Measurements from ENCODE around the gene F13B. TPM values are rescaled to one million over a fixed set of nuclear protein-coding genes. Genes with fewer than 3 reads are reported as not detected.
"Not testable (repeated sequence)": the region's sequence is repeated elsewhere in the genome, so short reads cannot be mapped to it uniquely, and the experiment has no call there.

Gene F13B
- total RNA-seq, 1 donor from 2014 or later: not detected

GRCh38 chr1:197042676-197043341, 24.3 kb downstream of the F13B start:
- DNase-seq (ENCODE audit: low spot score): no peak

GRCh38 chr1:197041486-197042353, 25.3 kb downstream of the F13B start:
- DNase-seq (ENCODE audit: low spot score): no peak

DNA sequence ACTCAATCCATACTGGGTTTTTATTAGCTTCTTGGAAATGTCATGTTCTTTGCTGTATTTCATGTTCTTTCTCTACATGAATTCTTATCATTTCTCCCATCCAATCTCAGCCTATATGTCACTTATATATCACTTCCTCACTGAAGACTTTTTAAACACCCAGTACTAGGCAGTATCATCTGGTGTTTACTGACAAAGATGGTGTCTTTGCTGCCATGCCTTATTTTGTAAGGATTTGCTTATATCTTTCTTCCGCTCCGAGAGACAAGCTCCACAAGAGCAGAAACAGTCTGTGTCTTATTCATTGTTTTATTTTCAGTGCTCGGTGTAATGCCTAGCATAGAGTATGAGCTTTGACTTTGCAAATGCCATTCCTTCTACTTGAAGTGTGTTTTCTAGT, 30.2 kb downstream of the F13B start:
- no peak for DNase-seq (ENCODE audit: low spot score)

- not testable (repeated sequence) for DNase-seq (ENCODE audit: low spot score)
Measured at GRCh38 chr1:197034631-197035339, 32.3 kb downstream of the F13B start.

GRCh38 chr1:197029749-197030148, 37.3 kb downstream of the F13B start:
- no peak for DNase-seq (ENCODE audit: low spot score)

DNA sequence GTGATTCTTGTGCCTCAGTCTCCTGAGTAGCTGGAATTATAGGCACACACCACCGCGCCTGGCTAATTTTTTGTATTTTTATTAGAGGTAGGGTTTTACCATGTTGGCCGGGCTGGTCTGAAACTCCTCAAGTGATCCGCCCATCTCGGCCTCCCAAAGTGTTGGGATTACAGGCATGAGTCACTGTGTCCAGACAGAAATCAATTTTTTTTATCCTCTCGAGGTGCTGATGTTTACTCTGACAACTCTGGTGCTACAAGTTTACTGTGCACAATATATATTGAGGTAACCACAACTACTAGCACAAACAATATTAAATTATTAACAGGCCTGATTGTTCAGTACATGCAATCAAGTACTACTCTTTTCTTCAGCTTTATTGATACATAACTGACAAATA, 39.7 kb downstream of the F13B start:
- DNase-seq (ENCODE audit: low spot score): no peak

DNA sequence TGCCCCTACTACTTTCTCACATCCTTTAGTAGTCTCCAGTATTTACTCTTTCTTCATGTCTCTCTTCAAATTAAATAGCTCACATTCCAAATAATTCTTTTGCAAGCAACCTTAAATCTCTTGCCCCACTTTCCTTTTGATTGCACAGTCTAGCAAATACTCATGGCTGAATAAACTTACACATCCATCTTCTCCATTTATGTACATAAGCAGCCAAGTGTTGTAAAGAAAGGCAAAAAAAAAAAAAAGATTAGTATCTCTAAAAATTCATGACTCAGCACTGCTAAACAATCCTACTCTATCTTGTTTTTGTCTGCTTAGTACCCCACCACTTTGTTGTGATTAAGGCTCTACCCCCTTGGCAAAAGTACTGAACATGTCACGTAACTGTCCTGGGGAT, 42.6 kb downstream of the F13B start:
- no peak for DNase-seq (ENCODE audit: low spot score)

DNA sequence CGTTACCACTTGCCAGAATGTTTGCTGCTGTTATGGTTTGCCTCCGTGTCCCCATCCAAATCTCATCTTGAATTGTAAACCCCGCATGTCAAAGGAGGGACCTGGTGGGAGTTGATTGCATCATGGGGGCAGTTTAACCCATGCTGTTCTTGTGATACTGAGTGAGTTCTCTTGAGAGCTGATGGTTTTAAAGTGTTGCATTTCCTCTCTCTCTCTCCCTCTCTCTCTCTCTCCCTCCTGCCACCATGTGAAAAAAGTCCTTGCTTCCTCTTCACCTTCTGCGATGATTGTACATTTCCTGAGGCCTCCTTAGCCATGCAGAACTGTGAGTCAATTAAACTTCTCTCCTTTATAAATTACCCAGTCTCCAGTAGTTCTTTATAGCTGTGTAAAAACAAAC, 45.3 kb downstream of the F13B start:
- no peak for DNase-seq (ENCODE audit: low spot score)

GRCh38 chr1:197017558-197018146, 49.4 kb downstream of the F13B start:
- no peak for DNase-seq (ENCODE audit: low spot score)

DNA sequence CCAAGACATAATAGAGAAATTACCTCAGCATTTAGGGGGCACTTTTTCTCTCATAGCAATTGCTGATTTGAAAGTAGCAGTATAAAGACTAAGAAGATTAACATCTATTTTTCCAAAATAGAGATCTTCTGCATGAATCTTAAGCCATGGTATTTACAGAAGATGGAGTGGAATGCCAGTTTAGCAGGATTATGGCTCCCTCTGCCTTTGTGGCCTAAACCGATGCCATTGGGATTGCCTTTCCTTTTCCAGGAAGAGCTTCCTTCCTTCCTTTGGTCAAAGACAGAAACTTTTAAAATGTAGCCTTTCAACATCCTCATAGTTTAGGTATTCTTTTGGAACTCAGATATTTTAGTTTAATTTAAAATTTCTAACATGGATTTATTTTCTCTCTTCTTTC, 50.3 kb downstream of the F13B start:
- no peak for DNase-seq (ENCODE audit: low spot score)

DNA sequence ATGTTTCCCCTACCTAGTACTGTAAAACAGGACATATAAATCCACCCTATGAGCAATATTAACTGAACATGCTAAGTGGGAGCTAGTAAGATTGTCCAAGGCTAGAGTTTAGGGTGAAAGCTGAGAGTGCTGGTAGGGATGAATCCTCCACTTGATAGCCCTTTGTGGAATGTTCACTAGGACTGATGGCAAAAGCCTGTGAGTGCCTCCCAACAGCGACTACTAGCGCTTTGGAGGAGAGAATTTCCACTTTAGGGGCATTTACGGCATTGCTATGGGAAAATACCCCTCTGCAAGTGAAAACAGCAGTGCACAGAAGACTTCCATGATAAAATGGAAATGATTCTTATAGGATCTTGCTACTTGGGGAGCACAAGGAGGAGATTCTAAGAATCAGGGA, 53.8 kb downstream of the F13B start:
- DNase-seq (ENCODE audit: low spot score): no peak

- no peak for DNase-seq (ENCODE audit: low spot score)
Measured at GRCh38 chr1:197011614-197012013, 55.4 kb downstream of the F13B start.

DNA sequence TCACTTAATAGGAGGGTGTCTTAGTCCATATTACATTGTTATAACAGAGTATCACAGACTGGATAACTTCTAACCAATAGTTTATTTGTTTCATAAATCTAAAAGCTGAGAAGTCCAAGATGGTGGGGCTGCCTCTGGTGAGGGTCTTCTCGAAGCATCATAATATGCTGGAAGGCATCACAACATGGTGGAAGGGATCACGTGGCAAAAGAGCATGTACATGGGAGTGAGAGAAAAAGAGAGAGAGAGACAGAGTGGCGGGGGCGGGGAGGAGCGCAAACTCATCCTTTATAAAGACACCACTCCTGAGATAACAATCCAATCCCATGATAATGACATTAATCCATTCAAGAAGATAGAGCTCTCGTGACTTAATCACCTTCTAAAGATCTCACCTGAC, 58.2 kb downstream of the F13B start:
- no peak for DNase-seq (ENCODE audit: low spot score)

DNA sequence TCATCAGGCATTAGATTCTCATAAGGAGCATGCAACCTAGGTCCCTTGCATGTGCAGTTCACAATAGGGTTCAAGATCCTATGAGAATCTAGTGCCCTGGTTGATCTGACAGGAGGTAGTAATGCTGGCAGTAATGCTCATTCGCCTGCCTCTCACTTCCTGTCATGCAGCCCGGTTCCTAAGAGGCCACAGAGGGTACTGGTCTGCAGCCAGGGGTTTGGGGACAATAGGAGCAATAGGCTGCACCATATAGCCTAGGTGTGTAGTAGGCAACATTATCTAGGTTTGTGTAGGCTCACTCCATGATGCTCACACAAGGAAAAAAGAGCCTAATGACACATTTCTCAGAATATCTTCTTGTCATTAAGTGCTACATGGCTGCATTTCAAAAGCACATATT, 63.9 kb downstream of the F13B start:
- no peak for DNase-seq (ENCODE audit: low spot score)

DNA sequence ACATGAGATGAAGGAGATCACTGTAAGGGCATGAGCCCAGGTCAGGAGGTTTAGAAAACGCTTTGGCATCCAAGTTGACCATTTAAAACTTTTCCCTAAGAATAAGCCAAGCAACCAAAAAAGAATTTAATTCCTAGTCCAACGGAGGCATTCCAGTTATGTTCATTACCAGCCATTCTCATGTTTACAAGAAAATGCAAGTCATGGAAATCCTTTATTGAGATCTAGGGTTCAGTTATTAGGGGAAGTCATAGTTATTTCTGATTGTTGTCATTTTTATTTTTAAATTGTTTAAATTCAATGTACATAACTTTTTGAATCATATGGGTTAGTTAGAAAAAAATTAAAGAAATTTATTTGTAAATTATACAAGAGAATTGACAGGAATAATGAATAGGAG, 65.2 kb downstream of the F13B start:
- no peak for DNase-seq (ENCODE audit: low spot score)

DNA sequence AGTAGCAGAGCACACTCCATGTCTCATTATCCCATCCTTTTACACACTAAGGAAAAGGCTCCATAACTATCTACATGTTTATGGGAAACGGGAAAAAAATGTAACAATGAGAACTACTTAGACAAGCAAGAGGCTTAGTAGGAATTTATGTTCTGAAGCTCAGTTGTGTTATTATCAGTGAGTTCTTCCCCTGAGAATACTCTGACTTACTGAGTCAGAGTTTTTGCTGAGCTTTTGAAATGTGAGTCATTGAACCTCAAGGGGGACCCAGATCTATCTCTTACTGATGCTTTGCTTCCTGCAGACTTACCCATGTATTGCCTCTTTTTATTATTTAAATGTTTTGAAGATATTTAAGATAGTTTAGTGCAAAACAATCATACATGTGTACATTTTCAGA, 69.6 kb downstream of the F13B start:
- no peak for DNase-seq (ENCODE audit: low spot score)

- DNase-seq (ENCODE audit: low spot score): no peak
Measured at GRCh38 chr1:196993916-196994315, 73.1 kb downstream of the F13B start.

GRCh38 chr1:196991919-196992651, 75.0 kb downstream of the F13B start:
- DNase-seq (ENCODE audit: low spot score): peak; percentile 46
